Neuron (in vitro differentiated cells): ENCODE data around the gene POU6F1.

Experiments used
- H2AFZ ChIP-seq: one replicate; pipeline ENCODE4 v1.6.1; 2013; ENCODE audit warnings: low read depth, mild to moderate bottlenecking, inconsistent platforms, low read length, moderate library complexity
- H3K27me3 ChIP-seq: one replicate; pipeline ENCODE4 v1.6.1; 2013; ENCODE audit warnings: low read length; ENCODE audit not compliant: insufficient read depth
- H3K36me3 ChIP-seq: one replicate; pipeline ENCODE4 v1.6.1; 2013; ENCODE audit warnings: low read length; ENCODE audit not compliant: insufficient read depth
- H3K4me1 ChIP-seq: one replicate; pipeline ENCODE4 v1.6.1; 2013; ENCODE audit warnings: low read length; ENCODE audit not compliant: insufficient read depth
- H3K4me3 ChIP-seq: 2 replicates; pipeline ENCODE4 v1.5.1; 2013; ENCODE audit warnings: mild to moderate bottlenecking, low read length, moderate library complexity
- H3K9me3 ChIP-seq: one replicate; pipeline ENCODE4 v1.6.1; 2013; ENCODE audit warnings: low read length

The POU6F1 gene

GRCh38 chr12:51199366-51199945, 18.4 kb downstream of the POU6F1 start:
- Histone ChIP-seq H3K4me1 (peaks cover 5% of the 10 kb centered on the region), H3K9me3 (peaks cover 4% of the 10 kb centered on the region), H2AFZ (no peak overlapping the region), H3K4me3 (no peak overlapping the region), H3K36me3 (peaks cover 9% of the 10 kb centered on the region), H3K27me3 (no peaks in the 10 kb centered on the region)

GRCh38 chr12:51198568-51199365, 19.1 kb downstream of the POU6F1 start:
- Histone ChIP-seq H2AFZ (no peak overlapping the region), H3K4me3 (no peak overlapping the region), H3K4me1 (peaks cover 5% of the 10 kb centered on the region), H3K36me3 (peaks cover 6% of the 10 kb centered on the region), H3K27me3 (no peaks in the 10 kb centered on the region), H3K9me3 (peaks cover 4% of the 10 kb centered on the region)

DNA sequence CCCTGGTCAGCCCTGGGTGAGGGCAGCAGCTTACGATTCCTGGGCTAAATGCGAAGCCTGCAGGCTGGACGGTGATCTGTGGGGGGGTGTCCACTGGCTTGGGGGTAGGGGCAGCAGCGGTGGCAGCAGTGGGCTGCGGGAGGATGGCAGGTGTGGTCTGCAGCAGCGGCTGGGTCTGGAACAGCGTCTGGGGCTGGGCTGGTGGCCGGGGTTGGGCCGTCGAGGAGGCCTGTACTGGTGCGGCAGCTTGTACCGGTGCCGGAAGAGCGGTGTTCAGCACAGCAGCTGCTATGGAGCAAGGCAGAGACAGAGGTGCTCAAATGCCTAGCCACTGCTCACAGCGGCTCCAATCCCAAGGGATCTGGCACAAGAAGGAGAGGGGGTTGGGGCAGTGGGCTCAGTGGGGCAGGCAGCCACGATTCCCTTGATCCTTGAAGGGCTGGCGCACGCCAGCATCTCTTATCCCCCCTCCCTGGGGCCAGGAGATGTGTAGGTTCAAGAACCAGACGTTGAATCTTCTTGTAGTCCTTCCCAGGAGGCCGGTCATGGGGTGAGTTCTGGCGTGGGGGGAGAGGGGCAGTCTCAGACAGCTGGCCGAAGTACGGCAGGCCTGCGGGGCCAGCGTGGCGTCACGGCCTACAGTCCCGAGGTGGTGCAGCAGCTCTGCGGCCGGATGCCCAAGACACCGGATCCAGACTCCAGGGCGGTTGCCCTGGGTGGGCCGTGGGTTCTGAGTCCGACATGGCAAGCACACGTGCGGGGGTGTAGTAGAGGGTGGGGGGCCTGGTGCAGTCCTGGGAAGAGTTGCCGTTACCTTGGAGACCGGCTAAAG, 19.9 kb downstream of the POU6F1 start:
- H3K36me3 ChIP-seq = peaks cover 5% of the 10 kb centered on the region
- H2AFZ ChIP-seq = no peak overlapping the region
- no peaks in the 10 kb centered on the region for H3K27me3 ChIP-seq
- H3K9me3 ChIP-seq = peaks cover 4% of the 10 kb centered on the region
- no peak overlapping the region for H3K4me3 ChIP-seq
- H3K4me1 ChIP-seq = peaks cover 5% of the 10 kb centered on the region

DNA sequence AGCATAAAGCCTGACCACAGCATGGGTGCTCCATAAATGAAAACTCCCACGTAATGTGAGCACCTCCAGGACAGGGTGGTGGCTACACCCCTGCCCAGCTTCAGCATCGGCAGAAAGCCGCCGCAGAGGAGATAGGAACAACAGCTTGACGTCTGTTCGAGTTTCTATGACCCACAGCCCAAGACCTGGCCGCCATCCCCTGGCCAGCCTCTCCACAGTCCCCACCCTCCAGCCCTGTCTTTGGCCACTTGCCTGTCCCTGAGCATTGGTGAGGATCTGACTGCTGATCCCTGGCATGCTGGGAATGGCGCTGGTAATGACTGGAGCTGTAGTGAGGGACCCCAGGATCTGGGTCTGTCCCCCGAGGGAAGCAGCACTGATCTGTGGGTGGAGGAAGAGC, 21.3 kb downstream of the POU6F1 start:
- H3K4me3 ChIP-seq = no peak overlapping the region
- no peaks in the 10 kb centered on the region for H3K27me3 ChIP-seq

GRCh38 chr12:51195841-51196240, 22.0 kb downstream of the POU6F1 start:
- no peaks in the 10 kb centered on the region for H3K27me3 ChIP-seq
- no peak overlapping the region for H3K4me3 ChIP-seq
- peaks cover 4% of the 10 kb centered on the region for H3K9me3 ChIP-seq
- H3K4me1 ChIP-seq = peaks cover 5% of the 10 kb centered on the region
- no peak overlapping the region for H2AFZ ChIP-seq
- peaks cover 8% of the 10 kb centered on the region for H3K36me3 ChIP-seq

More for the DNA sequence above, 21.3 kb downstream of the POU6F1 start:
- Histone ChIP-seq H3K36me3 (peaks cover 3% of the 10 kb centered on the region), H2AFZ (no peak overlapping the region), H3K4me1 (peaks cover 5% of the 10 kb centered on the region), H3K9me3 (peaks cover 4% of the 10 kb centered on the region)

- H3K36me3 ChIP-seq = peaks cover 10% of the 10 kb centered on the region
- peaks cover 4% of the 10 kb centered on the region for H3K4me1 ChIP-seq
- no peak overlapping the region for H2AFZ ChIP-seq
- no peak overlapping the region for H3K4me3 ChIP-seq
- peaks cover 2% of the 10 kb centered on the region for H3K9me3 ChIP-seq
- H3K27me3 ChIP-seq = no peaks in the 10 kb centered on the region
These were observed 25.6 kb downstream of the POU6F1 start for GRCh38 chr12:51192284-51192671.

DNA sequence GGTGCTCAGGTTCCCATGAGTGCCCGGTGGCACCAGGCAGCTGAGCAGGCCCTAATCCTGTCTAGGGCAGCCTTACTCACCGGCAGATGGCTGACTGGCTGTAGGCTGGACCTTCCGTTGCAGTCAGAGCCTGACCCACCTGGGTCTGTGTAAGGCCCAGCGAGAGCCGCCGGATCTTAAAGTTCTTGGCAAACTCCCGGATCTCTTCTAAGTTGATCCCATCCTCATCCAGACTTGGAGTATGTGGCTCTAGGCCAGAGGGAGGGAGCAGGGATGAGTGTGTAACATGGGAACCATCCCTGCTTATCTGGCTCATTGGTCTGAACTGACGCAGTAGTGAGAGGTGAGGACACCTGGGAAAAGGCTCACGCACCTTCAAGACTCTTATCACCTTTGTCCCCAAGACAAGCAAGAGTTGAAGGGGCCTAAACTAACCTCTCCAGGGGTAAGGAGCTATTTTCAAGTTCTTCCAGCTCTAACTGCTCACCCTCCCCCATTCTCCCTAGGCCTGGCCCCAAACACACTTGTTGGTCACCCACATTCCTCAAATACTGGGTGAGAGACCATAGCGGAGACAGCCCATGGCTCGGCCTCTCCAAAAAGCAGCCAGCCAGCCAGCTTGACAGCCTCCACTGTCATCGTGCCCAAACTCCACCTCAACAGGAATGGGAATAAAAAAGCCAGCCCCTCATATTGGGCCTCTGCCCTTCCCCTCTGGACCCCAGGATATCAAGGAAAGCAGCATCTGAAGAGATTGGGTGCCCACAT, 26.2 kb downstream of the POU6F1 start:
- peaks cover 9% of the 10 kb centered on the region for H3K36me3 ChIP-seq
- H3K27me3 ChIP-seq = no peaks in the 10 kb centered on the region
- no peak overlapping the region for H2AFZ ChIP-seq

GRCh38 chr12:51190820-51191219, 27.0 kb downstream of the POU6F1 start:
- peaks cover 8% of the 10 kb centered on the region for H3K4me1 ChIP-seq
- no peaks in the 10 kb centered on the region for H3K27me3 ChIP-seq
- peaks cover 9% of the 10 kb centered on the region for H3K36me3 ChIP-seq
- H3K4me3 ChIP-seq = no peak overlapping the region
- no peak overlapping the region for H2AFZ ChIP-seq
- no peaks in the 10 kb centered on the region for H3K9me3 ChIP-seq

More for the DNA sequence above, 26.2 kb downstream of the POU6F1 start:
- H3K4me3 ChIP-seq = no peak overlapping the region
- H3K9me3 ChIP-seq = no peaks in the 10 kb centered on the region
- H3K4me1 ChIP-seq = peaks cover 8% of the 10 kb centered on the region

GRCh38 chr12:51189790-51190355, 28.0 kb downstream of the POU6F1 start:
- Histone ChIP-seq H3K4me1 (peaks cover 8% of the 10 kb centered on the region), H3K27me3 (no peaks in the 10 kb centered on the region), H3K4me3 (no peak overlapping the region), H3K36me3 (peaks cover 9% of the 10 kb centered on the region), H3K9me3 (no peaks in the 10 kb centered on the region), H2AFZ (no peak overlapping the region)

DNA sequence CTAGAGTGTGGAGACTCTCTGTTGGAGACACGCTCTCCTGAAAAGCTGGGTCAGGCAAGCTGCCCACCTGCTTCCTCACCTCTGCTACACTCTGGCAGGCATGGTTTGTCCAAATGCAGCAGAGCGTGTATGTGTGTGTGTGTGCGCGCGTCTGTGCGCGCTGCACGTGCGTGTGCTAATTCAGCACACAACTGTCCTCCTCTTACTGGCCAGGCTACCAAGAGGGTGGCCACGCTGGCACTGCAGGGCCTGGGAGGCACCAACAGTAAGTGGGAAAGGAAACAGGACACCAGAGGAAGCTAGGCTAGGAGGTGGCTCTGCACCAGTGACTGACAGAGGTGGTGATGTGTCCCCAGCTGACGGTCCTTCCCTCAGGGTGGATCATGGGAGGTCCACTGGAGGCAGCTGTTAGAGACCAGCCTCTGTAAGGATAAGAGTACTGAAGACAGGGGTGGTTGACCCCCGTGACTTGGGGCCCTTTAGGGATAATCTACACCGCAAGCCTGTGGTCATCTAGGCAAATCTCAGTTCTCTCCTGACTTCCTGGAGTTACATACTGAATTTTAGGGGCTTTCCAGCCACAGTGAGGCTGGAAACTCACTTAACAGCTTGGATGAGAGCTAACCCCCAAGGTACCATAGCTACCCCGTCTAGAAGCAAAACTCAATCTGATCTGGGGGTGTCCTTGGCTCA, 29.4 kb downstream of the POU6F1 start:
- H3K36me3 ChIP-seq = peaks cover 9% of the 10 kb centered on the region

DNA sequence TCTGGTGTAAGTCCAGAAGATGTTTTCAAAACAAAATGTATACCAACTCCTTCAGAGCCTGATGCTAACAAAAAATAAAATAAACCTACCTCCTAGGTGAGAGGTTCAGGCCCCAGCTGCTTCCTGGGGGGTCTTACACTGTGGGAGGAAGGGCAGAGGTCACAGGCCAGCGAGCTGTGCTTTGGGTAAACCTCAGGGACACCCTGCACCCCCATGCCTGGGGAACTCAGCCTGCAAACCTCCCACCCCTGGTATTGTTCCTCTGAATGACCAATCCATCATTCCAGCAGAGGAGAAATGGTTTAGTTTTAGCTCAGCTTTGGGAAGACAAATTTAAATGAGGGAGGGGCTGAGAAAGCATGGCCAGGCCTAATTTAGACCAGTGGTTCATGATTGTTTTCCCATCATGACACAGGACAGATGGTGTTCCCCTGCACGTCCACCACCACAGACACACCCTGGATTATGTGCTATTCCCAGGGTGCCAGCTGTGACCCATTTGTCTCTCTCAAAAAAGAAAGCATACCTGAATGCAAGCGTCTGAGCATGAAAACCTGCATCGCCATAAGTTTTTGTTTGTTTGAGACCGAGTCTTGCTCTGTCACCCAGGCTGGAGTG, 30.4 kb downstream of the POU6F1 start:
- H3K4me1 ChIP-seq = peaks cover 16% of the 10 kb centered on the region
- no peaks in the 10 kb centered on the region for H3K9me3 ChIP-seq
- H2AFZ ChIP-seq = no peak overlapping the region
- H3K36me3 ChIP-seq = peaks cover 9% of the 10 kb centered on the region
- no peaks in the 10 kb centered on the region for H3K27me3 ChIP-seq
- no peak overlapping the region for H3K4me3 ChIP-seq

More for the DNA sequence above, 29.4 kb downstream of the POU6F1 start:
- Histone ChIP-seq H3K27me3 (no peaks in the 10 kb centered on the region), H3K4me3 (no peak overlapping the region), H2AFZ (no peak overlapping the region), H3K9me3 (no peaks in the 10 kb centered on the region), H3K4me1 (peaks cover 15% of the 10 kb centered on the region)
